Left cardiac atrium (tissue), 4 donors: Measurements from ENCODE around the gene F2RL3. TPM values are rescaled to one million over a fixed set of nuclear protein-coding genes. Genes with fewer than 3 reads are reported as not detected.
"Not testable (repeated sequence)": the region's sequence is repeated elsewhere in the genome, so short reads cannot be mapped to it uniquely, and the experiment has no call there.

Source experiments
- ATAC-seq, 2 donors: fragments of 200-7000 bp; cut with Tn5 transposase; one replicate each; pipeline ENCODE4 v1.9.1; 2020; ENCODE audit warnings: mild to moderate bottlenecking in 2 of 2, moderate library complexity in 2 of 2
- DNase-seq: peaks from one replicate; pipeline ENCODE4 v3.0.0-alpha.2; 2020
- intact Hi-C, 2 donors: fragments of 100-400 bp; cut with DNase I; formaldehyde crosslinking; loops; one replicate each; pipeline versions ENCODE4 v1.14.1 to v1.15.1; 2022 to 2023
- total RNA-seq, 2 donors: library from RNA; stranded (reverse); fragmentation: NEBNext Ultra II Directional; extraction: Animal tissue kit (Norgen Biotek cat#: 25700); gene quantifications; one replicate each; pipeline ENCODE4 v1.2.1, GENCODE V29; 2021
- donor health status: DM: no; HTN: yes; CAD: no.
- donor health status: DM: no; HTN: yes; CAD: no; lungs with severe emphysema.
- donor health status: DM: yes; HTN: yes; CAD: no.
- donor health status: Dilated cardiomyopathy.

F2RL3 gene
- total RNA-seq, 2 donors from 2014 or later: 2.3 TPM

DNA sequence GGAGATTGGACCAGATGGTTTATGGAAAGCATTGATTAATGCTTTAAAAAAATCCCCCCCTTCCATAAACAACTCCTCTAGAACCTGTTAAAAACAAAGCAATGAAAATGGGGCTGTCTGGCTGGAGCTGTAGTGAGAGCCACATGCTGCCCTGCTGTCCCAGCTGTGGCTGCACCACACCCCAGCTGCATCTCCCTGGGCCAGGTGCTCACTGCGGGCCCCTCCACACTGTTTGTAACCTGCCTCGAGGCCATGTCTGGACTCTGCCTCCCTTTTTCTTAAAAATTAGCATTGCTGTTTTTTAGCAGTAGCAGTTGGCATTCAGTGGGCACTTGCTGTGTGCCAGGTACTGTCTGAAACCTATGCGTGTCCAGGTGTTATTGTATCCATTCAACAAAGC lies 15.2 kb upstream of the F2RL3 start:
- DNase-seq (no peak), ATAC-seq (no peak)
- intact Hi-C loops: no loop called here

DNA sequence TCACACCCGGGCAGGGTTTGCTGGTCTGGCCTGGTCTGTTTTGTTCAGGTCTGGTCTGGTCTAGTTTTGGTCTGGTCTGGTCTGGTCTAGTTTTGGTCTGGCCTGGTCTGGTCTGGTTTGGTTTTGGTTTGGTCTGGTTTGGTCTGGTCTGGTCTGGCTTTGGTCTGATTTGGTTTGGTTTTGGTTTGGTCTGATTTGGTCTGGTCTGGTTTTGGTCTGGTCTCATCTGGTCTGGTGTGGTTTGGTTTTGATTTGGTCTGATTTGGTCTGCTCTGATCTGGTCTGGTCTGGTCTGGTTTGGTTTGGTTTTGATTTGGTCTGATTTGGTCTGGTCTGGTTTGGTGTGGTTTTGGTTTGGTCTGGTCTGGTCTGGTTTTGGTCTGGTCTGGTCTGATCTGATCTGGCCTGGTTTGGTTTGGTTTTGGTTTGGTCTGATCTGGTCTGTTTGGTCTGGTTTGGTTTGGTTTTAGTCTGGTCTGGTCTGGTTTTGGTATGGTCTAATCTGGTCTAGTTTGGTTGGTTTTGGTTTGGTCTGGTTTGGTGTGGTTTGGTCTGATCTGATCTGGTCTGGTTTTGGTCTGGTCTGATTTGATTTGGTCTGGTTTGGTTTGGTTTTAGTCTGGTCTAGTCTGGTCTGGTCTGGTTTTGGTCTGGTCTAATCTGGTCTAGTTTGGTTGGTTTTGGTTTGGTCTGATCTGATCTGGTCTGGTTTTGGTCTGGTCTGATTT lies 14.4 kb upstream of the F2RL3 start:
- DNase-seq (no peak), ATAC-seq (no peak)
- intact Hi-C loops: no loop called here

GRCh38 chr19:16874978-16875299 lies 13.9 kb upstream of the F2RL3 start:
- DNase-seq, ATAC-seq, intact Hi-C loops: not testable (repeated sequence)

DNA sequence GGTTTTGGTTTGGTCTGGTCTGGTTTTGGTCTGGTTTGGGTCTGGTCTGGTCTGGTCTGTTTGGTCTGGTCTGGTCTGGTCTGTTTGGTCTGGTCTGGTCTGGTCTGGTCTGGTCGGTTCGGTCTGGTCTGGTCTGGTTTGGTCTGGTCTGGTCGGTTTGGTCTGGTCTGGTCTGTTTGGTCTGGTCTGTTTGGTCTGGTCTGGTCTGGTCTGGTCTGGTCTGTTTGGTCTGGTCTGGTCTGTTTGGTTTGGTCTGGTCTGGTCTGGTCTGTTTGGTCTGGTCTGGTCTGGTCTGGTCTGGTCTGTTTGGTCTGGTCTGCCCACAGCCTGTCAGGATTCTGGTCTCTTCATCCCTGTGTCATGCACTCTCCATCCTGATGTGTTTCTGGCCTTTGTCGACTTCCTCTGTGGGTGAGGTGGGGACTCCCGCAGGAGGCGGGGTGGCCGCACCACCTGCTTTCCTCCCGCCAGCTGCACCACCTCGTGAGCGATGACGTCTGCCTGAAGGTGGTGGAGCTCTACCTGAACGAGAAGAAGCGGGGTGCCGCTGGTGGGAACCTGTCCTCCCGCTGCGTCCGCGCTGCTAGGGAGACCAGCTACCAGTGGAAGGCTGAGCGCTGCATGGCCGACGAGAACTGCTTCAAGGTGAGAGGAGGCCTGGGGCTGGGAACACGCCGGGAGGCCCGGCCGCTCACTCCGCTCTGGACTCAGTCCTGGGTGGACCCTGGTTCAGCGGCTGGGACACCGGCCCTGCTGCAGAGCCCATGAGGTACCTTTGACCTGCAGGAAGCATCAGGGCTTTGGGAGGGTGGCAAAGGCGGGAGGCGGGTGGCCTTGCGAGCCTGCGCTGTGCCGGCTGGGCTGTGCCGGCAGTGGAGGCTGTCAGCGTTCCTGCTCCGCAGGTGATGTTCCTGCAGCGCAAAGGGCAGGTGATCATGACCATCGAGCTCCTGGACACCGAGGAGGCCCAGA lies 12.9 kb upstream of the F2RL3 start:
- no peak for ATAC-seq
- no peak for DNase-seq
- intact Hi-C loops: no loop called here

GRCh38 chr19:16876904-16877361 lies 11.9 kb upstream of the F2RL3 start:
- no peak for DNase-seq
- intact Hi-C loops: no loop called here
- peak; percentile 15 to 25 for ATAC-seq

GRCh38 chr19:16877581-16877980 lies 11.2 kb upstream of the F2RL3 start:
- no peak for ATAC-seq

DNA sequence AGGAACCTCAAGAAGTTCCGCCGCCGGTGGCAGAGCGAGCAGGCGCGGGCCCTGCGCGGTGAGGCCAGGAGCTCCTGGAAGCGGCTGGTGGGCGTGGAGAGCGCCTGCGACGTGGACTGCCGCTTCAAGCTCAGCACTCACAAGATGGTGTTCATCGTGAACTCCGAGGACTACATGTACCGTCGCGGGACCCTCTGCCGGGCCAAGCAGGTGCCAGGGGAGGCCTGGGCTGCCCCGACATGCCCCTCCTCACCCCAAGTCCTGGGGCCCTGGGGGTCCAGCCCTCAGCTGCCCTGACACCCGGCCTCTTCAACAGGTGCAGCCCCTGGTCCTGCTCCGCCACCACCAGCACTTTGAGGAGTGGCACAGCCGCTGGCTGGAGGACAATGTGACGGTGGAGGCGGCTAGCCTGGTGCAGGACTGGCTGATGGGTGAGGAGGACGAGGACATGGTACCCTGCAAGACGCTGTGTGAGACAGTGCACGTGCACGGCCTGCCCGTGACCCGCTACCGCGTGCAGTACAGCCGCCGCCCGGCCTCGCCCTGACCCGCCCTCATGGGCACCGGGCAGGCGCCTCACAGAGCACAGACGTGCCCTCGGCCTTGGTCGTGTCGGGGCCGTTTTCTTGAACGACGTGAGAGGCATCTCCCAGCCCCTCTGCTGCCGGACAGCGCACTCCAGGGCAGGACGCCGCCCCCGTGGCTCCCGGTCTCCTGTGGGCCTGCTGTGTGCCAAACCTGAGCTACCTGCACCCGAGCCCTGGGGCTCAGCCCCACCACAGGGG lies 10.4 kb upstream of the F2RL3 start:
- ATAC-seq (no peak), DNase-seq (no peak)
- intact Hi-C loops: no loop called here

More at GRCh38 chr19:16877581-16877980, 11.2 kb upstream of the F2RL3 start:
- DNase-seq: no peak
- intact Hi-C loops: no loop called here

- ATAC-seq: no peak
- intact Hi-C loops: no loop called here
- DNase-seq: no peak
Measured at GRCh38 chr19:16880884-16881554, 7.8 kb upstream of the F2RL3 start.

- intact Hi-C loops: no loop called here
- no peak for ATAC-seq
Measured at GRCh38 chr19:16882146-16882545, 6.7 kb upstream of the F2RL3 start.

GRCh38 chr19:16883522-16883921 lies 5.3 kb upstream of the F2RL3 start:
- ATAC-seq (no peak), DNase-seq (no peak)
- intact Hi-C loops: no loop called here

More at GRCh38 chr19:16882146-16882545, 6.7 kb upstream of the F2RL3 start:
- DNase-seq: no peak

DNA sequence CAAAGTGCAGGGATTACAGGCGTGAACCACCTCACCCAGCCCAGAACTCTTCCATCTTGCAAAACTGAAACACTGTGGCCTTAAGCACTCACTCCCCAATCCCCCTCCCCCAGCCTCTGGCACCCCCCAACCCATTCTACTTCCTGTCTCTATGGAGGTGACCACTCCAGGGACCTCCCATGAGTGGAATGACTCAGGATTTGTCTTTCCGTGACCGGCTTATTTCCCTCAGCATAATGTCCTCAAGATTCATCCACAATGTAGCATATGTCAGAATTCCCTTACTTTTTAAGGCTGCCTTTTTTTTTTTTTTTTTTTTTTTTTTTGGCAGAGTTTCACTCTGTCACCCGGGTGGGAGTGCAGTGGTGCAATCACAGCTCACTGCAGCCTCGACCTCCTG lies 3.6 kb upstream of the F2RL3 start:
- intact Hi-C loops: no loop called here
- no peak for DNase-seq
- ATAC-seq: no peak

- intact Hi-C loops: no loop called here
- peak; percentile 86 for DNase-seq
- peak; percentile 35 to 67 for ATAC-seq
Measured at GRCh38 chr19:16886305-16886880, 2.4 kb upstream of the F2RL3 start.

DNA sequence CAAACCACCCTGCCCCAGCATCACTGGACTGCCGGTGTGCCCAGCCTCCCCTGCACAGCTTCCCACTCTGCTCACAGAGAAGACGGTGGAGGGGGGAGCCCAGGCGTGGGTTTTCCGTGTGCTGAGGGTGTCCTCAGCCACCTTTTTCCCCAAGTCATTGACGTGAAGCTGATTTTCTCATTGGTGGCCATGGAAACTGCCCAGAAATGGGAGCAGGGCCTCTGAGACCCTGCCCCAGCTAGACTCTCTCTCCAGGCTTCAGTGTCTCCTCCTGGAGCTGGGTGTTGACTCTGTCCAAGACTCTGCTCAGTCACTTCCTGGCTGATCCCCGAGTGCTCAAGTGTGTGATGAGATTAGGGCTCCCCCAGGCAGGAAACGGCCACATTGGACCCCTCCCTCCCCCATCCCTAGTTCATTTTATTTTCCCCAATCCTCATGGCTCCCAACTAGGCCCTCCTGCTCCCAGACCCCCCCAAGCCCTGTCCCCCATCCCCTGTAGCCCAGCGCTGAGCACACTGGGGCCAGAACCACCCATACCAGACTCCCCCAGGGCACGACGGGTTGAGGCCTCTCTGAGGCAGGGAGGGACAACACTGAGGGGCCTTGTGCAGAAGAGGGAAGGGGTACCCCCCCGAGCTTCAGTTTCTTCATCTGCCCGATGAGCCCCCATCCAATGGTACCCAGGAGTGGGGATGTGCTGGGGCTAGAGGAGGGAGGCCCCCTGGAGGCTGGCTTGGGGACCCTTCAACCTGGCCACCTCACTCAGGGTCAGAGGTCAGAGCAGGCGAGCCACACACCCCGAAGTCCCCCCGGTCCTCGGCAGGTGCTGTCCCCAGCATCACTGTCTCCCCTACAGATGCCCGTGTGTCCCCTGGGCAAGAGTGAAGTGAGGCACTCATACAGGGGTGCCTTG lies 1.2 kb upstream of the F2RL3 start:
- no peak for ATAC-seq
- intact Hi-C loops: no loop called here
- DNase-seq: no peak

- DNase-seq: peak; percentile 64
- peak; percentile 70 to 78 for ATAC-seq
- intact Hi-C loops: no loop called here
Measured at GRCh38 chr19:16889366-16889882, 625 bp downstream of the F2RL3 start.

GRCh38 chr19:16889883-16890460 lies 1.2 kb downstream of the F2RL3 start:
- intact Hi-C loops: no loop called here
- no peak for DNase-seq
- peak in 1 of 2 donors; percentile 1 for ATAC-seq

GRCh38 chr19:16890461-16891184 lies 1.8 kb downstream of the F2RL3 start:
- intact Hi-C loops: no loop called here
- ATAC-seq (no peak), DNase-seq (no peak)
